K562 (cell line): ENCODE results near the gene VSNL1. TPM values are rescaled to one million over a fixed set of nuclear protein-coding genes. Genes with fewer than 3 reads are reported as not detected.
A peak's percentile ranks its signal among the peaks of the same experiment; 100 is the strongest.

ENCODE experiments used
- ADNP ChIP-seq: fragments of 200-800 bp; sonication (Bioruptor generic); IDR thresholded peaks from 2 replicates; pipeline ENCODE4 v1.6.1; 2016; ENCODE audit warnings: missing genetic modification characterization, missing compliant biosample characterization
- CEBPB ChIP-seq: fragments of 450-650 bp; IDR thresholded peaks from 2 replicates; pipeline ENCODE4 v1.6.1; 2016; ENCODE audit warnings: missing genetic modification characterization, missing compliant biosample characterization
- HDAC2 ChIP-seq: fragments of 450-650 bp; IDR thresholded peaks from 2 replicates; pipeline ENCODE4 v1.6.1; 2016; ENCODE audit warnings: mild to moderate bottlenecking
- ILF3 ChIP-seq: fragments of 450-650 bp; IDR thresholded peaks from 2 replicates; pipeline ENCODE4 v1.6.1; 2018; ENCODE audit warnings: antibody characterized with exemption, mild to moderate bottlenecking, moderate library complexity, borderline replicate concordance
- MAFK ChIP-seq: IDR thresholded peaks from 2 replicates; pipeline ENCODE4 v1.6.1; 2011; ENCODE audit warnings: low read length, improper control_type of control experiment
- SAFB2 ChIP-seq: fragments of 200-400 bp; formaldehyde crosslinking; IDR thresholded peaks from 2 replicates; pipeline ENCODE4 v1.6.1; 2018; ENCODE audit warnings: borderline replicate concordance, low read length, low read depth, moderate library complexity; ENCODE audit not compliant: severe bottlenecking
- SREBF2 ChIP-seq: sonication (generic); formaldehyde crosslinking; IDR thresholded peaks from 2 replicates; pipeline ENCODE4 v1.4.0; 2020; ENCODE audit warnings: mild to moderate bottlenecking, missing genetic modification reagents
- ZBTB2 ChIP-seq: fragments of 450-650 bp; IDR thresholded peaks from 2 replicates; pipeline ENCODE4 v1.6.1; 2016; ENCODE audit warnings: antibody characterized with exemption
- ZNF124 ChIP-seq: sonication (generic); formaldehyde crosslinking; IDR thresholded peaks from 2 replicates; pipeline ENCODE4 v1.8.1; 2022; ENCODE audit warnings: missing genetic modification reagents
- ZNF445 ChIP-seq: fragments of 250-450 bp; sonication (Bioruptor Pico); IDR thresholded peaks from 2 replicates; pipeline ENCODE4 v1.4.0; 2020; ENCODE audit warnings: low read depth, mild to moderate bottlenecking, moderate library complexity
- polyA plus RNA-seq, 8 experiments: library from polyadenylated mRNA; depleted of rRNA in 4 of 8; stranded (reverse) in 5 of 8; unstranded in 3 of 8; fragments of >200 nt; fragmentation: Nextera tagmentation in 2 of 8; fragmentation: Illumina TruSeq in 1 of 8; extraction: Ambion mirVana in 2 of 8; extraction: Trizol in 1 of 8; gene quantifications; 2 replicates each; pipeline versions ENCODE4 v1.2.1 to v1.2.3, GENCODE V29; 2011 to 2014; ENCODE audit warnings: inconsistent platforms in 1 of 8, missing spikeins in 1 of 8
- total RNA-seq, 7 experiments: library from RNA; depleted of rRNA in 6 of 7; stranded (reverse); fragments of >200 nt in 6 of 7; fragmentation: Illumina TruSeq in 2 of 7; extraction: Trizol in 2 of 7; gene quantifications; 2 replicates each; pipeline versions ENCODE4 v1.2.1 to v1.2.3, GENCODE V29; 2011 to 2021; ENCODE audit warnings: low replicate concordance in 1 of 7
- TF ChIP-seq, protein P1 (sequence below): IDR thresholded peaks from 3 replicates; pipeline ENCODE4 v1.6.1; 2011; ENCODE audit warnings: borderline replicate concordance, mild to moderate bottlenecking; ENCODE audit not compliant: insufficient read length, insufficient read depth
- TF ChIP-seq, protein P2 (sequence below): sonication (generic); formaldehyde crosslinking; IDR thresholded peaks from 2 replicates; pipeline ENCODE4 v1.9.0; 2022; ENCODE audit warnings: mild to moderate bottlenecking, missing genetic modification reagents
- TF ChIP-seq, protein P3 (sequence below): fragments of 450-650 bp; IDR thresholded peaks from 2 replicates; pipeline ENCODE4 v1.6.1; 2016; ENCODE audit warnings: borderline replicate concordance
- TF ChIP-seq, protein P4 (sequence below): fragments of 250-450 bp; sonication (Bioruptor Pico); IDR thresholded peaks from 2 replicates; pipeline ENCODE4 v1.4.0; 2020
- TF ChIP-seq, protein P5 (sequence below): sonication (generic); formaldehyde crosslinking; IDR thresholded peaks from 2 replicates; pipeline ENCODE4 v1.8.0; 2022; ENCODE audit warnings: mild to moderate bottlenecking, low read depth, missing genetic modification reagents

VSNL1 gene
- total and polyA plus RNA-seq, 9 of the 15 experiments (the other 6 are each of a cell fraction or from before 2014, with no cell fraction given) = 0.20 TPM; not detected in 8

GRCh38 chr2:17538844-17539554 is 1.5 kb upstream of the VSNL1 start (continued):
- TF ChIP-seq SAFB2 (no peak), CEBPB (tag) (peak; percentile 30; the same call in 1 of the 2 replicates), MAFK (no peak), ZNF445 (CRISPR knock-in tag) (no peak), ZBTB2 (no peak), ZNF124 (CRISPR knock-in tag) (no peak), ILF3 (no peak), HDAC2 (no peak), ADNP (no peak), SREBF2 (no peak)
- TF ChIP-seq, protein P1, sequence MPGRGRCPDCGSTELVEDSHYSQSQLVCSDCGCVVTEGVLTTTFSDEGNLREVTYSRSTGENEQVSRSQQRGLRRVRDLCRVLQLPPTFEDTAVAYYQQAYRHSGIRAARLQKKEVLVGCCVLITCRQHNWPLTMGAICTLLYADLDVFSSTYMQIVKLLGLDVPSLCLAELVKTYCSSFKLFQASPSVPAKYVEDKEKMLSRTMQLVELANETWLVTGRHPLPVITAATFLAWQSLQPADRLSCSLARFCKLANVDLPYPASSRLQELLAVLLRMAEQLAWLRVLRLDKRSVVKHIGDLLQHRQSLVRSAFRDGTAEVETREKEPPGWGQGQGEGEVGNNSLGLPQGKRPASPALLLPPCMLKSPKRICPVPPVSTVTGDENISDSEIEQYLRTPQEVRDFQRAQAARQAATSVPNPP = no peak
- TF ChIP-seq, protein P2, sequence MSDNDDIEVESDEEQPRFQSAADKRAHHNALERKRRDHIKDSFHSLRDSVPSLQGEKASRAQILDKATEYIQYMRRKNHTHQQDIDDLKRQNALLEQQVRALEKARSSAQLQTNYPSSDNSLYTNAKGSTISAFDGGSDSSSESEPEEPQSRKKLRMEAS = peak; percentile 43; the same call in 1 of the 2 replicates
- TF ChIP-seq, protein P3, sequence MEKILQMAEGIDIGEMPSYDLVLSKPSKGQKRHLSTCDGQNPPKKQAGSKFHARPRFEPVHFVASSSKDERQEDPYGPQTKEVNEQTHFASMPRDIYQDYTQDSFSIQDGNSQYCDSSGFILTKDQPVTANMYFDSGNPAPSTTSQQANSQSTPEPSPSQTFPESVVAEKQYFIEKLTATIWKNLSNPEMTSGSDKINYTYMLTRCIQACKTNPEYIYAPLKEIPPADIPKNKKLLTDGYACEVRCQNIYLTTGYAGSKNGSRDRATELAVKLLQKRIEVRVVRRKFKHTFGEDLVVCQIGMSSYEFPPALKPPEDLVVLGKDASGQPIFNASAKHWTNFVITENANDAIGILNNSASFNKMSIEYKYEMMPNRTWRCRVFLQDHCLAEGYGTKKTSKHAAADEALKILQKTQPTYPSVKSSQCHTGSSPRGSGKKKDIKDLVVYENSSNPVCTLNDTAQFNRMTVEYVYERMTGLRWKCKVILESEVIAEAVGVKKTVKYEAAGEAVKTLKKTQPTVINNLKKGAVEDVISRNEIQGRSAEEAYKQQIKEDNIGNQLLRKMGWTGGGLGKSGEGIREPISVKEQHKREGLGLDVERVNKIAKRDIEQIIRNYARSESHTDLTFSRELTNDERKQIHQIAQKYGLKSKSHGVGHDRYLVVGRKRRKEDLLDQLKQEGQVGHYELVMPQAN = no peak
- TF ChIP-seq, protein P4, sequence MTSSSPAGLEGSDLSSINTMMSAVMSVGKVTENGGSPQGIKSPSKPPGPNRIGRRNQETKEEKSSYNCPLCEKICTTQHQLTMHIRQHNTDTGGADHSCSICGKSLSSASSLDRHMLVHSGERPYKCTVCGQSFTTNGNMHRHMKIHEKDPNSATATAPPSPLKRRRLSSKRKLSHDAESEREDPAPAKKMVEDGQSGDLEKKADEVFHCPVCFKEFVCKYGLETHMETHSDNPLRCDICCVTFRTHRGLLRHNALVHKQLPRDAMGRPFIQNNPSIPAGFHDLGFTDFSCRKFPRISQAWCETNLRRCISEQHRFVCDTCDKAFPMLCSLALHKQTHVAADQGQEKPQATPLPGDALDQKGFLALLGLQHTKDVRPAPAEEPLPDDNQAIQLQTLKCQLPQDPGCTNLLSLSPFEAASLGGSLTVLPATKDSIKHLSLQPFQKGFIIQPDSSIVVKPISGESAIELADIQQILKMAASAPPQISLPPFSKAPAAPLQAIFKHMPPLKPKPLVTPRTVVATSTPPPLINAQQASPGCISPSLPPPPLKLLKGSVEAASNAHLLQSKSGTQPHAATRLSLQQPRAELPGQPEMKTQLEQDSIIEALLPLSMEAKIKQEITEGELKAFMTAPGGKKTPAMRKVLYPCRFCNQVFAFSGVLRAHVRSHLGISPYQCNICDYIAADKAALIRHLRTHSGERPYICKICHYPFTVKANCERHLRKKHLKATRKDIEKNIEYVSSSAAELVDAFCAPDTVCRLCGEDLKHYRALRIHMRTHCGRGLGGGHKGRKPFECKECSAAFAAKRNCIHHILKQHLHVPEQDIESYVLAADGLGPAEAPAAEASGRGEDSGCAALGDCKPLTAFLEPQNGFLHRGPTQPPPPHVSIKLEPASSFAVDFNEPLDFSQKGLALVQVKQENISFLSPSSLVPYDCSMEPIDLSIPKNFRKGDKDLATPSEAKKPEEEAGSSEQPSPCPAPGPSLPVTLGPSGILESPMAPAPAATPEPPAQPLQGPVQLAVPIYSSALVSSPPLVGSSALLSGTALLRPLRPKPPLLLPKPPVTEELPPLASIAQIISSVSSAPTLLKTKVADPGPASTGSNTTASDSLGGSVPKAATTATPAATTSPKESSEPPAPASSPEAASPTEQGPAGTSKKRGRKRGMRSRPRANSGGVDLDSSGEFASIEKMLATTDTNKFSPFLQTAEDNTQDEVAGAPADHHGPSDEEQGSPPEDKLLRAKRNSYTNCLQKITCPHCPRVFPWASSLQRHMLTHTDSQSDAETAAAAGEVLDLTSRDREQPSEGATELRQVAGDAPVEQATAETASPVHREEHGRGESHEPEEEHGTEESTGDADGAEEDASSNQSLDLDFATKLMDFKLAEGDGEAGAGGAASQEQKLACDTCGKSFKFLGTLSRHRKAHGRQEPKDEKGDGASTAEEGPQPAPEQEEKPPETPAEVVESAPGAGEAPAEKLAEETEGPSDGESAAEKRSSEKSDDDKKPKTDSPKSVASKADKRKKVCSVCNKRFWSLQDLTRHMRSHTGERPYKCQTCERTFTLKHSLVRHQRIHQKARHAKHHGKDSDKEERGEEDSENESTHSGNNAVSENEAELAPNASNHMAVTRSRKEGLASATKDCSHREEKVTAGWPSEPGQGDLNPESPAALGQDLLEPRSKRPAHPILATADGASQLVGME = no peak
- TF ChIP-seq, protein P5, sequence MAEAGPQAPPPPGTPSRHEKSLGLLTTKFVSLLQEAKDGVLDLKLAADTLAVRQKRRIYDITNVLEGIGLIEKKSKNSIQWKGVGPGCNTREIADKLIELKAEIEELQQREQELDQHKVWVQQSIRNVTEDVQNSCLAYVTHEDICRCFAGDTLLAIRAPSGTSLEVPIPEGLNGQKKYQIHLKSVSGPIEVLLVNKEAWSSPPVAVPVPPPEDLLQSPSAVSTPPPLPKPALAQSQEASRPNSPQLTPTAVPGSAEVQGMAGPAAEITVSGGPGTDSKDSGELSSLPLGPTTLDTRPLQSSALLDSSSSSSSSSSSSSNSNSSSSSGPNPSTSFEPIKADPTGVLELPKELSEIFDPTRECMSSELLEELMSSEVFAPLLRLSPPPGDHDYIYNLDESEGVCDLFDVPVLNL (CRISPR knock-in tag) = no peak
